Thymus (tissue), 11 donors: Measurements from ENCODE around the gene TBC1D7. TPM values are rescaled to one million over a fixed set of nuclear protein-coding genes. Genes with fewer than 3 reads are reported as not detected.

Experiments used
- DNase-seq, 9 donors: peaks; one replicate each; pipeline ENCODE4 v3.0.0-alpha.2; 2013; ENCODE audit warnings: low spot score in 9 of 9, low read depth in 6 of 9, missing footprints in 1 of 9
- H3K27ac ChIP-seq, 2 donors: one replicate each; pipeline ENCODE4 v1.5.1; 2013; ENCODE audit warnings: control low read depth in 1 of 2, low read depth in 1 of 2, low read length in 1 of 2, mild to moderate bottlenecking in 1 of 2, moderate library complexity in 1 of 2
- H3K27me3 ChIP-seq, 2 donors: one replicate each; pipeline ENCODE4 v1.5.1; 2013; ENCODE audit warnings: low read length in 1 of 2; ENCODE audit not compliant: control insufficient read depth in 2 of 2, insufficient read depth in 1 of 2
- H3K36me3 ChIP-seq, 2 donors: one replicate each; pipeline ENCODE4 v1.5.1; 2013; ENCODE audit warnings: low read length in 1 of 2, mild to moderate bottlenecking in 1 of 2, moderate library complexity in 1 of 2; ENCODE audit not compliant: control insufficient read depth in 2 of 2, insufficient read depth in 2 of 2
- H3K4me1 ChIP-seq, 2 donors: one replicate each; pipeline ENCODE4 v1.5.1; 2013; ENCODE audit warnings: low read length in 2 of 2; ENCODE audit not compliant: control insufficient read depth in 2 of 2, insufficient read depth in 2 of 2
- H3K4me3 ChIP-seq, 2 donors: one replicate each; pipeline ENCODE4 v1.5.1; 2013; ENCODE audit warnings: low read length in 2 of 2, control low read depth in 1 of 2, mild to moderate bottlenecking in 1 of 2
- H3K9me3 ChIP-seq, 2 donors: one replicate each; pipeline ENCODE4 v1.5.1; 2013; ENCODE audit warnings: low read length in 1 of 2, mild to moderate bottlenecking in 1 of 2; ENCODE audit not compliant: control insufficient read depth in 2 of 2, insufficient read depth in 1 of 2
- WGBS: extraction: QIAGEN DNeasy Blood & Tissue Kit; methylation state at CpG from one replicate; pipeline ENCODE4 v1.1.7; 2013; 5-methylcytosine and 5-hydroxymethylcytosine counted together
- polyA plus RNA-seq: library from polyadenylated mRNA; stranded (reverse); fragments of 200-250 nt; gene quantifications from one replicate; pipeline ENCODE4 v1.2.3, GENCODE V29; 2013
- total RNA-seq: library from RNA; stranded (reverse); fragments of 120-200 nt; gene quantifications from one replicate; pipeline ENCODE4 v1.2.4, GENCODE V29; 2013
- donor health status: healthy.

TBC1D7 gene
- total and polyA plus RNA-seq, 2 donors: 17.1 to 20.6 TPM

DNA sequence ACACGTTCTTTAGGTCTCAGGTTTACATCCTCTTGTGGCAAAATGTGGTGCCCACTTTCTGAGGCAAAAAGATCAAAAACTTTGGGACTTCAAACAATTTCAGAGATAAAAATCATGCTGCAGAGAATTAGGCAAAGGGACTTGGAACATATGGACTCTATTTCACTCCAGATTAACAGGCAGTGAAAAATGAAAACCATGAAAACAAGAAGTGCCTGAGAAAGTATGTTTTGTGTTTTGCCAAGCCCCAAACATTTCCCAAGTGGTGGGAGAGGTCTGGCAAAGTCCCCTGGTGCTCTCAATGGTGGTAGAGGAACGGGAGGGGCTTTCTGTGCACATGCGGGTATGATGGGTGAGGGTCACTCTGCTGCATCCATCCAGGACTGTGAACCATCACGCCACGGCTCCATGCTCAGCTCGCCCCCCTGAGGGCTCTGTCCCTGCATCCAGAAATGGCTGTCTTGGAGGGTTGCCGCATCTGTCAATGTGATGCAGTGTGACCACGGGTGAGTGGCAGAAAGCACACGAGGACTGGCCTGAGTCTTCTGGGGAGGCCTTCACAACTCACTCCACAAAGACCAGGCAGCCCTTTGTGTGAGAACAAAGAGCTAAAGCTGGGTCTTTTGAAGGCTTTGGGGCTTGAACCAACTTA lies 43.2 kb upstream of the TBC1D7 start:
- 95% methylated on average over 9 of the region's 9 CpGs for WGBS
- Histone ChIP-seq H3K4me1 (peaks cover 0 to 3% of the 10 kb centered on the region in 2 donors), H3K4me3 (no peak overlapping the region), H3K36me3 (no peaks in the 10 kb centered on the region), H3K9me3 (no peaks in the 10 kb centered on the region), H3K27ac (no peak overlapping the region), H3K27me3 (no peaks in the 10 kb centered on the region)
- DNase-seq: no peak

DNA sequence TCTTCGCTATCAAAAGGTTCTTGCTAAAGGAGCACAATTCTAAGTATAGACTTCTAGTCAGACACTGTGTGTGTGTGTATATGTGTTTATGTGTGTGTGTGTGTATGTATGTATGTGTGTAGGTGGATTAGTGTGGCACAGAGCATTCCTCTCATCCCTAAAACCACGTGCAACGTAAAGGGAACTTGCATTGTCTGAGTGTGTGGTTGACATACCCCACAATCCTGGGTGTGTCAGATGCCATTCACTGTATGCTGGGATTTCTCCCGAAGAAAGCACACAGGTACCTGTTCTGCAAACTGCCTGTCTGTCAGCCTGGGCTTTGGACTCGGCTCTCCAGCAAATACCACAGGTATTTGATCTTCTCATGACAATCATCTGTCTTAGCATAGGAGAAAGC lies 42.3 kb upstream of the TBC1D7 start:
- Histone ChIP-seq H3K9me3 (no peaks in the 10 kb centered on the region), H3K27ac (no peak overlapping the region), H3K4me3 (no peak overlapping the region), H3K36me3 (no peaks in the 10 kb centered on the region), H3K4me1 (peaks cover 0 to 3% of the 10 kb centered on the region in 2 donors), H3K27me3 (no peaks in the 10 kb centered on the region)
- WGBS: 93% methylated on average over 5 of the region's 5 CpGs
- DNase-seq: no peak

- H3K4me1 ChIP-seq: no peaks in the 10 kb centered on the region
- WGBS: 0% methylated on average over 1 of the region's 1 CpG
- no peak for DNase-seq
- H3K27me3 ChIP-seq: no peaks in the 10 kb centered on the region
- no peak overlapping the region for H3K4me3 ChIP-seq
- H3K9me3 ChIP-seq: no peaks in the 10 kb centered on the region
- peaks cover 0 to 2% of the 10 kb centered on the region in 2 donors for H3K36me3 ChIP-seq
- no peak overlapping the region for H3K27ac ChIP-seq
These were observed 41.3 kb upstream of the TBC1D7 start for GRCh38 chr6:13369591-13369990.

- H3K4me3 ChIP-seq: no peak overlapping the region
- H3K4me1 ChIP-seq: no peaks in the 10 kb centered on the region
- no peak for DNase-seq
- H3K9me3 ChIP-seq: no peaks in the 10 kb centered on the region
- no peak overlapping the region for H3K27ac ChIP-seq
- H3K36me3 ChIP-seq: peaks cover 0 to 3% of the 10 kb centered on the region in 2 donors
- no peaks in the 10 kb centered on the region for H3K27me3 ChIP-seq
These were observed 40.4 kb upstream of the TBC1D7 start for GRCh38 chr6:13368731-13369115.

GRCh38 chr6:13368079-13368730 lies 39.9 kb upstream of the TBC1D7 start:
- Histone ChIP-seq H3K4me1 (no peaks in the 10 kb centered on the region), H3K9me3 (no peaks in the 10 kb centered on the region), H3K4me3 (no peak overlapping the region), H3K27me3 (no peaks in the 10 kb centered on the region), H3K36me3 (peaks cover 0 to 3% of the 10 kb centered on the region in 2 donors), H3K27ac (no peak overlapping the region)
- 95% methylated on average over 7 of the region's 7 CpGs for WGBS
- DNase-seq: no peak

DNA sequence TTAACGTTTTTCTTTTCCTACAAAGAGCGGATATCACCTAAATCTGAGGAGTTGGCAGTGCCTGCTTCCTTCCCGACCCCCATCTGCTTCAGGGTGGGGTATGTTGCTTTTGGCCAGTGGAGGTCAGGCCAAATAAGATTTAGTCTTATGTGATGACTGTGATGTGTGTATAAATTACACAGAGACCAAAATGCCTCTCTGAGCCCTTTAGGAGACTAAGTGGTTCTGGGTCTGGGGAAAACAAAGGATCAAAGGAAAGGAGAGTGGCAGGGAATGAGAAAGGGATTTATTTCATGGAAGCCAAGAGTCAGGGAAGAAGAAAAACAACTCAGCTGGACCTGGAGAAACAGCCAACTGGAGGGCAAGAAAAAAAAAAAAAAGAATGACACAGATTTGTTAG lies 39.1 kb upstream of the TBC1D7 start:
- 70% methylated on average over 3 of the region's 3 CpGs for WGBS
- H3K36me3 ChIP-seq: peaks cover 0 to 3% of the 10 kb centered on the region in 2 donors
- DNase-seq: no peak
- H3K4me3 ChIP-seq: no peak overlapping the region
- no peaks in the 10 kb centered on the region for H3K27me3 ChIP-seq
- H3K27ac ChIP-seq: no peak overlapping the region
- no peaks in the 10 kb centered on the region for H3K4me1 ChIP-seq
- no peaks in the 10 kb centered on the region for H3K9me3 ChIP-seq

DNA sequence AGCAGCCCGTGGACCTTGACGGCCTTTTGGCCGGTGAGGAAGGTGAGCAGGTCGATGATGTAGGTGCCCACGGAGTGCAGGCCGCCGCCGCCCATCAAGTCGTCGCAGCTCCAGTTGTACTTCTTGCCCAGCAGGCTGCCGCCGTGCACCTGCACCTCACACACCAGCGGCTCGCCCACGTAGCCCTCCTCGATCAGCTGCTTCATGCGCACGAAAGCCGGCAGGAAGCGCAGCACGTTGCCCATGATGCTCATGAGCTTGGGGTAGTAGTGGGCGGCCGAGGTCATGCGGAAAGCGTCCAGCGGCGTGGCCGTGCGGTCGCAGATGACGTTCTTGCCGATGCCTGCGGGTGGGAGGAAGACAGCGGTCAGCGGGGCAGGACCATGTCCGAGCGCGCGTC lies 37.0 kb upstream of the TBC1D7 start:
- Histone ChIP-seq H3K27ac (no peak overlapping the region), H3K4me3 (no peak overlapping the region), H3K36me3 (peaks cover 0 to 3% of the 10 kb centered on the region in 2 donors), H3K27me3 (no peaks in the 10 kb centered on the region), H3K9me3 (no peaks in the 10 kb centered on the region), H3K4me1 (peaks cover 0 to 8% of the 10 kb centered on the region in 2 donors)
- WGBS: 98% methylated on average over 39 of the region's 39 CpGs
- no peak for DNase-seq

DNA sequence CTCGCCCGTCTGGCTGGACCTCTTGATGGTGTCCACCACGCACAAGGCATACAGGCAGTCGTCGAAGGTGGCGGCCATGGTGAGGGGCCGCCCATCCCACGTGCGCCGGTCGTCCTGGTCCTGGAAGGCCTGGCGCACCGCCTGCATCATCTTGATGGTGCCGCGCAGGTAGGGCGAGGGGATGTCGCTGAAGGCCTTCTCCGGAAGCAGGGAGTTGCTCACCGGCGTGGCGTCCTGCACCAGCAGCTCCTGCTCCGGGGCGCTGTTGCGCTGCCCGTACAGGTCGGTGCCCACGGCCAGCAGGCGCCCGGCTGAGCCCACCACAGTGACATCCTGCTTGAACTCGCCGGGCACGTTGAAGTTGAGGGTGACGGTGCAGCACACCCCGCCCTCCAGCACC lies 36.5 kb upstream of the TBC1D7 start:
- H3K27ac ChIP-seq: no peak overlapping the region
- no peak overlapping the region for H3K4me3 ChIP-seq
- H3K9me3 ChIP-seq: no peaks in the 10 kb centered on the region
- no peaks in the 10 kb centered on the region for H3K27me3 ChIP-seq
- DNase-seq: no peak
- H3K36me3 ChIP-seq: peaks cover 0 to 3% of the 10 kb centered on the region in 2 donors
- H3K4me1 ChIP-seq: peaks cover 0 to 8% of the 10 kb centered on the region in 2 donors
- 99% methylated on average over 34 of the region's 34 CpGs for WGBS

GRCh38 chr6:13362412-13362811 lies 34.1 kb upstream of the TBC1D7 start:
- WGBS: 95% methylated on average over 5 of the region's 5 CpGs
- Histone ChIP-seq H3K4me3 (no peak overlapping the region), H3K27me3 (no peaks in the 10 kb centered on the region), H3K36me3 (peaks cover 0 to 3% of the 10 kb centered on the region in 2 donors), H3K9me3 (no peaks in the 10 kb centered on the region), H3K4me1 (peaks cover 0 to 13% of the 10 kb centered on the region in 2 donors), H3K27ac (no peak overlapping the region)
- no peak for DNase-seq
